H9 (cell line): Measurements from ENCODE around the gene UBL5. TPM values are rescaled to one million over a fixed set of nuclear protein-coding genes. Genes with fewer than 3 reads are reported as not detected.

Experiments used
- DNase-seq: peaks from one replicate; pipeline ENCODE4 v3.0.0-alpha.2; 2017
- H2AFZ ChIP-seq: one replicate; pipeline ENCODE4 v1.6.1; 2013; ENCODE audit warnings: mild to moderate bottlenecking, low read length, control low read depth, moderate library complexity
- H2AK5ac ChIP-seq: 2 replicates; pipeline ENCODE4 v1.6.1; 2013; ENCODE audit warnings: low read length, control low read depth, mixed read lengths; ENCODE audit not compliant: insufficient read length
- H2BK120ac ChIP-seq: one replicate; pipeline ENCODE4 v1.6.1; 2013; ENCODE audit warnings: low read depth, mild to moderate bottlenecking, low read length, control low read depth, inconsistent platforms; ENCODE audit not compliant: poor library complexity, severe bottlenecking
- H2BK12ac ChIP-seq: 2 replicates; pipeline ENCODE4 v1.6.1; 2013; ENCODE audit warnings: low read length, control low read depth, mixed read lengths, low read depth; ENCODE audit not compliant: insufficient read length
- H2BK15ac ChIP-seq: 2 replicates; pipeline ENCODE4 v1.6.1; 2013; ENCODE audit warnings: low read depth, low read length, control low read depth
- H2BK20ac ChIP-seq: one replicate; pipeline ENCODE4 v1.6.1; 2013; ENCODE audit warnings: low read depth, mild to moderate bottlenecking, low read length, control low read depth, inconsistent platforms; ENCODE audit not compliant: poor library complexity, severe bottlenecking
- H2BK5ac ChIP-seq: 2 replicates; pipeline ENCODE4 v1.6.1; 2013; ENCODE audit warnings: low read length, control low read depth, mixed read lengths; ENCODE audit not compliant: insufficient read length
- H3K14ac ChIP-seq: 2 replicates; pipeline ENCODE4 v1.6.1; 2013; ENCODE audit warnings: low read length, control low read depth; ENCODE audit not compliant: insufficient read depth
- H3K18ac ChIP-seq: 2 replicates; pipeline ENCODE4 v1.6.1; 2013; ENCODE audit warnings: low read depth, mild to moderate bottlenecking, mixed read lengths, low read length, control low read depth; ENCODE audit not compliant: insufficient read length
- H3K23ac ChIP-seq: 2 replicates; pipeline ENCODE4 v1.6.1; 2013; ENCODE audit warnings: low read length, control low read depth, mixed read lengths, low read depth; ENCODE audit not compliant: insufficient read length
- H3K23me2 ChIP-seq: 2 replicates; pipeline ENCODE4 v1.6.1; 2013; ENCODE audit warnings: low read depth, mild to moderate bottlenecking, mixed read lengths, low read length, control low read depth; ENCODE audit not compliant: insufficient read length, poor library complexity, severe bottlenecking
- H3K27ac ChIP-seq: 2 replicates; pipeline ENCODE4 v1.5.1; 2013; ENCODE audit warnings: low read length, control low read depth, mixed read lengths, low read depth; ENCODE audit not compliant: insufficient read length
- H3K27me3 ChIP-seq: 2 replicates; pipeline ENCODE4 v1.6.1; 2013; ENCODE audit warnings: low read length, control low read depth, inconsistent platforms; ENCODE audit not compliant: insufficient read depth
- H3K4ac ChIP-seq: 2 replicates; pipeline ENCODE4 v1.6.1; 2013; ENCODE audit warnings: low read depth, mild to moderate bottlenecking, control low read depth, inconsistent platforms, low read length, moderate library complexity
- H3K4me1 ChIP-seq: 2 replicates; pipeline ENCODE4 v1.6.1; 2013; ENCODE audit warnings: low read length, control low read depth, inconsistent platforms; ENCODE audit not compliant: insufficient read depth
- H3K4me2 ChIP-seq: 2 replicates; pipeline ENCODE4 v1.6.1; 2013; ENCODE audit warnings: low read length, control low read depth, mixed read lengths; ENCODE audit not compliant: insufficient read length, insufficient read depth
- H3K56ac ChIP-seq: 2 replicates; pipeline ENCODE4 v1.6.1; 2013; ENCODE audit warnings: low read depth, mild to moderate bottlenecking, mixed read lengths, low read length, control low read depth; ENCODE audit not compliant: insufficient read length
- H3K79me1 ChIP-seq: 2 replicates; pipeline ENCODE4 v1.6.1; 2013; ENCODE audit warnings: low read depth, mild to moderate bottlenecking, moderate library complexity, low read length, control low read depth, inconsistent platforms; ENCODE audit not compliant: insufficient read depth, poor library complexity, severe bottlenecking
- H3K79me2 ChIP-seq: 2 replicates; pipeline ENCODE4 v1.6.1; 2013; ENCODE audit warnings: low read length, control low read depth, inconsistent platforms; ENCODE audit not compliant: insufficient read depth
- H3K9ac ChIP-seq: 2 replicates; pipeline ENCODE4 v1.6.1; 2013; ENCODE audit warnings: low read length, control low read depth, mixed read lengths; ENCODE audit not compliant: insufficient read length; ENCODE audit errors: extremely low read depth
- H3K9me3 ChIP-seq: one replicate; pipeline ENCODE4 v1.6.1; 2013; ENCODE audit warnings: low read depth, low read length, inconsistent platforms; ENCODE audit not compliant: control insufficient read depth
- H3T11ph ChIP-seq: one replicate; pipeline ENCODE4 v1.6.1; 2013; ENCODE audit warnings: mild to moderate bottlenecking, low read length, control low read depth, inconsistent platforms
- H4K20me1 ChIP-seq: one replicate; pipeline ENCODE4 v1.6.1; 2013; ENCODE audit not compliant: control insufficient read depth, insufficient read length, insufficient read depth
- H4K5ac ChIP-seq: 2 replicates; pipeline ENCODE4 v1.6.1; 2013; ENCODE audit warnings: low read depth, mild to moderate bottlenecking, mixed read lengths, low read length, control low read depth; ENCODE audit not compliant: insufficient read length
- H4K8ac ChIP-seq: replicated peaks from 2 replicates; pipeline ENCODE4 v1.6.1; 2013; ENCODE audit warnings: low read length, control low read depth, mixed read lengths, low read depth; ENCODE audit not compliant: insufficient read length
- H4K91ac ChIP-seq: 2 replicates; pipeline ENCODE4 v1.6.1; 2013; ENCODE audit warnings: low read depth, mild to moderate bottlenecking, moderate library complexity, mixed read lengths, low read length, control low read depth; ENCODE audit not compliant: insufficient read length
- H3K27ac Mint-ChIP-seq, 3 experiments: 2 replicates in 2 of 3; 3 replicates in 1 of 3; pipeline ENCODE4 v1.8.0; 2020 to 2021; ENCODE audit warnings: mixed read lengths in 3 of 3, mild to moderate bottlenecking in 1 of 3, moderate library complexity in 1 of 3
- H3K27me3 Mint-ChIP-seq: 2 replicates; pipeline ENCODE4 v1.8.0; 2021; ENCODE audit warnings: low read depth, mild to moderate bottlenecking, moderate library complexity, mixed read lengths
- H3K36me3 Mint-ChIP-seq, 3 experiments: 2 replicates in 2 of 3; 3 replicates in 1 of 3; pipeline ENCODE4 v1.8.0; 2020 to 2021; ENCODE audit warnings: low read depth in 3 of 3, mixed read lengths in 3 of 3; ENCODE audit not compliant: insufficient read depth in 1 of 3
- H3K4me1 Mint-ChIP-seq, 2 experiments: 2 replicates each; pipeline ENCODE4 v1.8.0; 2020; ENCODE audit warnings: mixed read lengths in 2 of 2
- H3K4me3 Mint-ChIP-seq, 2 experiments: 2 replicates in 1 of 2; 3 replicates in 1 of 2; pipeline ENCODE4 v1.8.0; 2020 to 2021; ENCODE audit warnings: mild to moderate bottlenecking in 2 of 2, mixed read lengths in 2 of 2, moderate library complexity in 1 of 2
- H3K9me3 Mint-ChIP-seq, 2 experiments: 2 replicates in 1 of 2; 3 replicates in 1 of 2; pipeline ENCODE4 v1.8.0; 2020; ENCODE audit warnings: mild to moderate bottlenecking in 2 of 2, mixed read lengths in 2 of 2, moderate library complexity in 1 of 2
- WGBS: extraction: QIAGEN DNeasy Blood & Tissue Kit; methylation state at CpG from one replicate; pipeline ENCODE4 v1.1.7; 2013; ENCODE audit warnings: missing lambda C conversion rate, low lambda C conversion rate, mixed read lengths; ENCODE audit not compliant: insufficient read length; ENCODE audit errors: extremely low coverage; 5-methylcytosine and 5-hydroxymethylcytosine counted together
- total RNA-seq: library from RNA; stranded (reverse); gene quantifications from 2 replicates; pipeline ENCODE4 v1.2.1, GENCODE V29; 2021
- TF ChIP-seq, protein P1 (sequence below): fragments of 200-600 bp; sonication (generic); conservative IDR thresholded peaks from 3 replicates; pipeline ENCODE4 v1.8.0; 2021; ENCODE audit warnings: antibody characterized with exemption, mild to moderate bottlenecking

UBL5 gene
- total RNA-seq, 1 experiment from 2014 or later, result 393 TPM

DNA sequence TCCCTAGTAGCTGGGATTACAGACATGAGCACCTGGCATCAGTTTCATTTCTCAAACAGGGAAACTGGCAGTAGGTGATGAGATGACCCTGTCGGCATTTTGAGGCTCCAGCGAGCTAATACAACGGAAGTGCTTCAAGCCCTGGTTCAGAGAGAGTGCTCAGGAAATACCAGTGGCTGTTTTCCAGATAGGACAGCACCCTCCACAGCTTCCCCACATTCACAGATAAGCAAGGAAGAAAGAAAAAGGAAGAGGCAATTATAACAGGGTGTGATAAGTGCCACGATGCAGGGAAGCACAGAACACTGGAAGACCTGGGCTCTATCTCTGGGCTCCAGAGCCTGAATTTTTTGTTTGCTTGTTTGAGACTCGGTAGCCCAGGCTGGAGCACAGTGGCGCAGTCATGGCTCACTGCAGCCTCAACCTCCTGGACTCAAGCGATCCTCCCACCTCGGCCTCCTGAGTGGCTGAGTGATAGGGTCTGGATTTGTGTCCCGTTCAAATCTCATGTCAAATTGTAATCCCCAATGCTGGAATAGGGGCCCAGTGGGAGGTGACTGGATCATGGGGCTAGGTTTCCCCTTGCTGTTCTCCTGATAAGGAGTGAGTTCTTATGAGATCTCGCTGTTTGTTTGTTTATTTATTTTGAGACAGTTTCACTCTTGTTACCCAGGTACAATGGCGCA lies 50.9 kb downstream of the UBL5 start:
- TF ChIP-seq, protein P1, sequence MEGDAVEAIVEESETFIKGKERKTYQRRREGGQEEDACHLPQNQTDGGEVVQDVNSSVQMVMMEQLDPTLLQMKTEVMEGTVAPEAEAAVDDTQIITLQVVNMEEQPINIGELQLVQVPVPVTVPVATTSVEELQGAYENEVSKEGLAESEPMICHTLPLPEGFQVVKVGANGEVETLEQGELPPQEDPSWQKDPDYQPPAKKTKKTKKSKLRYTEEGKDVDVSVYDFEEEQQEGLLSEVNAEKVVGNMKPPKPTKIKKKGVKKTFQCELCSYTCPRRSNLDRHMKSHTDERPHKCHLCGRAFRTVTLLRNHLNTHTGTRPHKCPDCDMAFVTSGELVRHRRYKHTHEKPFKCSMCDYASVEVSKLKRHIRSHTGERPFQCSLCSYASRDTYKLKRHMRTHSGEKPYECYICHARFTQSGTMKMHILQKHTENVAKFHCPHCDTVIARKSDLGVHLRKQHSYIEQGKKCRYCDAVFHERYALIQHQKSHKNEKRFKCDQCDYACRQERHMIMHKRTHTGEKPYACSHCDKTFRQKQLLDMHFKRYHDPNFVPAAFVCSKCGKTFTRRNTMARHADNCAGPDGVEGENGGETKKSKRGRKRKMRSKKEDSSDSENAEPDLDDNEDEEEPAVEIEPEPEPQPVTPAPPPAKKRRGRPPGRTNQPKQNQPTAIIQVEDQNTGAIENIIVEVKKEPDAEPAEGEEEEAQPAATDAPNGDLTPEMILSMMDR, result no peak

More for the DNA sequence above, 50.9 kb downstream of the UBL5 start:
- Mint-ChIP-seq H3K9me3 (no peaks in the 10 kb centered on the region), H3K27me3 (no peaks in the 10 kb centered on the region), H3K4me3 (no peak overlapping the region), H3K36me3 (peaks cover 0 to 7% (median 2%) of the 10 kb centered on the region in 3 experiments; a peak in 4 of 7 replicates), H3K4me1 (peaks cover 15 to 26% of the 10 kb centered on the region in 2 experiments), H3K27ac (no peak overlapping the region)
- H2BK120ac ChIP-seq, result no peak overlapping the region
- no peak overlapping the region for H3K9ac ChIP-seq
- H3K4me1 ChIP-seq, result no peaks in the 10 kb centered on the region
- H3K9me3 ChIP-seq, result no peaks in the 10 kb centered on the region
- no peak overlapping the region for H2AFZ ChIP-seq
- H4K20me1 ChIP-seq, result no peaks in the 10 kb centered on the region
- no peak overlapping the region for H2AK5ac ChIP-seq
- no peak overlapping the region for H3K14ac ChIP-seq
- no peaks in the 10 kb centered on the region for H3K79me1 ChIP-seq
- H3K23me2 ChIP-seq, result no peaks in the 10 kb centered on the region
- H4K8ac ChIP-seq, result no peak overlapping the region
- no peak overlapping the region for H3K23ac ChIP-seq
- no peaks in the 10 kb centered on the region for H3K79me2 ChIP-seq
- H3K18ac ChIP-seq, result no peak overlapping the region
- no peak overlapping the region for H2BK20ac ChIP-seq
- H3T11ph ChIP-seq, result no peak overlapping the region
- H3K56ac ChIP-seq, result no peak overlapping the region
- no peak overlapping the region for H2BK15ac ChIP-seq
- no peak overlapping the region for H4K5ac ChIP-seq
- no peak overlapping the region for H2BK12ac ChIP-seq
- H4K91ac ChIP-seq, result no peak overlapping the region
- DNase-seq, result no peak
- H3K4me2 ChIP-seq, result no peak overlapping the region
- H3K4ac ChIP-seq, result no peak overlapping the region
- WGBS, result no CpG with 5 or more reads among the region's 11 CpGs
- no peaks in the 10 kb centered on the region for H3K27me3 ChIP-seq
- H3K27ac ChIP-seq, result no peak overlapping the region
- H2BK5ac ChIP-seq, result no peak overlapping the region

Other genes with a start within 250 kb of the UBL5 start
- 162 and 171 TPM in 2 replicates for gene ZNF121, start 243.4 kb upstream of the UBL5 start, total RNA-seq
- gene ZNF561, start 206.7 kb upstream of the UBL5 start, total RNA-seq, result 50.8 and 53.3 TPM in 2 replicates
- 15.5 and 15.7 TPM in 2 replicates for gene ZNF562, start 152.8 kb upstream of the UBL5 start, total RNA-seq
- gene ZNF846, start 59.2 kb upstream of the UBL5 start, total RNA-seq, result 8.1 and 9.2 TPM in 2 replicates
- gene FBXL12, start 8.8 kb upstream of the UBL5 start, total RNA-seq, result 31.8 and 34.9 TPM in 2 replicates
- 106 and 110 TPM in 2 replicates for gene PIN1, start 7.4 kb downstream of the UBL5 start, total RNA-seq
- gene OLFM2, start 108.6 kb downstream of the UBL5 start, total RNA-seq, result 75.6 and 76.5 TPM in 2 replicates
- 0.70 and 0.72 TPM in 2 replicates for gene COL5A3, start 182.6 kb downstream of the UBL5 start, total RNA-seq
- gene RDH8, start 185.6 kb downstream of the UBL5 start, total RNA-seq, result 0.13 TPM in 1 of 2 replicates, not detected in the other